ENCODE measurements around the gene GALNS. TPM values are rescaled to one million over a fixed set of nuclear protein-coding genes. Genes with fewer than 3 reads are reported as not detected.

GALNS gene
- total RNA-seq, 1 donor from 2014 or later, result 17.0 TPM

- no peak for ATAC-seq
These were observed 92.7 kb downstream of the GALNS start for GRCh38 chr16:88764080-88764479.

Other genes starting within 250 kb of the GALNS start
- not detected for gene IL17C, start 218.4 kb downstream of the GALNS start, total RNA-seq
- 66.3 TPM for gene CYBA, start 205.9 kb downstream of the GALNS start, total RNA-seq
- 154 TPM for gene MVD, start 193.9 kb downstream of the GALNS start, total RNA-seq
- gene SNAI3, start 170.4 kb downstream of the GALNS start, total RNA-seq, result 0.28 TPM
- 4.7 TPM for gene RNF166, start 150.5 kb downstream of the GALNS start, total RNA-seq
- 14.3 TPM for gene CTU2, start 150.4 kb downstream of the GALNS start, total RNA-seq
- 64.7 TPM for gene PIEZO1, start 71.7 kb downstream of the GALNS start, total RNA-seq
- 21.6 TPM for gene CDT1, start 53.2 kb downstream of the GALNS start, total RNA-seq
- 207 TPM for gene APRT, start 45.0 kb downstream of the GALNS start, total RNA-seq
- 61.0 TPM for gene TRAPPC2L, start 180 bp upstream of the GALNS start, total RNA-seq
- not detected for gene PABPN1L, start 9.7 kb upstream of the GALNS start, total RNA-seq
- gene CBFA2T3, start 120.3 kb upstream of the GALNS start, total RNA-seq, result 1.1 TPM
- 14.1 TPM for gene ACSF3, start 236.9 kb upstream of the GALNS start, total RNA-seq

Measured in esophagus mucosa (tissue), 1 donor.